Natural killer cell (primary cell): Measurements from ENCODE around the gene FAM131B. TPM values are rescaled to one million over a fixed set of nuclear protein-coding genes. Genes with fewer than 3 reads are reported as not detected.

ENCODE experiments used
- ATAC-seq, 3 donors: fragments of 150-1000 bp in 2 of 3; fragments of 200-7000 bp in 1 of 3; cut with Tn5 transposase; 1 replicate in 1 of 3; 2 replicates in 2 of 3; pipeline ENCODE4 v1.10.0; 2021; ENCODE audit warnings: mild to moderate bottlenecking in 2 of 3, moderate library complexity in 2 of 3
- DNase-seq, 2 donors: peaks; one replicate each; pipeline versions ENCODE4 v3.0.0 to v3.0.0-alpha.2; 2013 to 2021; ENCODE audit warnings: mixed read lengths in 1 of 2
- H3K27ac ChIP-seq: one replicate; pipeline ENCODE4 v1.5.1; 2013; ENCODE audit warnings: mild to moderate bottlenecking, low read length
- H3K27me3 ChIP-seq: one replicate; pipeline ENCODE4 v1.6.1; 2013; ENCODE audit warnings: low read length; ENCODE audit not compliant: control insufficient read depth, insufficient read depth
- H3K36me3 ChIP-seq: one replicate; pipeline ENCODE4 v1.6.1; 2013; ENCODE audit warnings: low read length; ENCODE audit not compliant: control insufficient read depth, insufficient read depth
- H3K4me1 ChIP-seq: one replicate; pipeline ENCODE4 v1.6.1; 2013; ENCODE audit warnings: low read length; ENCODE audit not compliant: control insufficient read depth, insufficient read depth
- H3K4me3 ChIP-seq: one replicate; pipeline ENCODE4 v1.5.1; 2013; ENCODE audit warnings: low read length
- H3K9me3 ChIP-seq: one replicate; pipeline ENCODE4 v1.6.1; 2013; ENCODE audit warnings: low read length; ENCODE audit not compliant: control insufficient read depth, insufficient read depth
- H3K27ac Mint-ChIP-seq, 2 donors: one replicate each; pipeline ENCODE4 v1.8.0; 2022; ENCODE audit warnings: mild to moderate bottlenecking in 2 of 2, mixed read lengths in 2 of 2, moderate library complexity in 1 of 2
- H3K27me3 Mint-ChIP-seq, 2 donors: one replicate each; pipeline ENCODE4 v1.8.0; 2022; ENCODE audit warnings: low read depth in 2 of 2, mixed read lengths in 2 of 2
- H3K36me3 Mint-ChIP-seq: one replicate; pipeline ENCODE4 v1.8.0; 2022; ENCODE audit warnings: mixed read lengths
- H3K4me1 Mint-ChIP-seq, 2 donors: one replicate each; pipeline ENCODE4 v1.8.0; 2022; ENCODE audit warnings: mixed read lengths in 2 of 2
- H3K4me3 Mint-ChIP-seq: one replicate; pipeline ENCODE4 v1.8.0; 2022; ENCODE audit warnings: mild to moderate bottlenecking, moderate library complexity, mixed read lengths
- H3K9me3 Mint-ChIP-seq, 2 donors: one replicate each; pipeline ENCODE4 v1.8.0; 2022; ENCODE audit warnings: mixed read lengths in 2 of 2
- WGBS: methylation state at CpG from one replicate; pipeline ENCODE4 v1.1.7; 2013; ENCODE audit warnings: missing lambda C conversion rate; ENCODE audit not compliant: insufficient coverage; 5-methylcytosine and 5-hydroxymethylcytosine counted together
- intact Hi-C: fragments of 100-400 bp; cut with micrococcal nuclease; formaldehyde crosslinking; loops from one replicate; pipeline ENCODE4 v1.14.2; 2022
- total RNA-seq, 4 donors: library from RNA; stranded (reverse); fragments of 120-200 nt in 1 of 4; gene quantifications; one replicate each; pipeline versions ENCODE4 v1.2.3 to v1.2.4, GENCODE V29; 2013 to 2022
- TF ChIP-seq, protein P1 (sequence below): fragments of 200-600 bp; IDR thresholded peaks from one replicate; pipeline ENCODE4 v1.8.0; 2022; ENCODE audit warnings: antibody characterized with exemption

Gene FAM131B
- total RNA-seq, 3 donors from 2014 or later (not counting 1 experiment from before 2014, with no cell fraction given) = 2.3 to 2.8 (median 2.5) TPM

DNA sequence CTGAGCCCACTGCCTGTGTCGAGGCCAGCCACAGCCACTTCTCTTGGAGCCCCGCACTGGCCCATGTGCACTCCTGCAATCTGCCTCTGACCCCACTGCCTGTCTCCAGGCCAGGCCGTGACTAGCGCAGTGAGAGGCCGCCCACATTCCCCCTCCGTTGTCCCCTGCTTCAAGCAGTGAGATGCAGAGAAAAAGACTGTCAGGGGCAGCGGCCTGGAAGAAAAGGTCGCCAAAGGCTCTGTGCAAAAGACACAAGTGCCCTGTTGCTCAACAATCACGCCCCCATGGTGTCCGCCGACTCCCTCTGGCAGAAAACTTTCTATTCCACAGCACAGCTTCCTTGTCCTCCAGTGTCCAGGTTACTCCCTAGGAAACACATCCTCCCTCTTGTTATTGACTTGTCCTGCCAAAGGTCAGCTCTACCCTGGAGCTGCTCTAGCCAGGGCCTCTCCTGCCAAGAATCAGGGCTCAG, 9.9 kb downstream of the FAM131B start:
- intact Hi-C loops = no loop called here
- H3K27ac Mint-ChIP-seq = no peak overlapping the region
- ATAC-seq = no peak

DNA sequence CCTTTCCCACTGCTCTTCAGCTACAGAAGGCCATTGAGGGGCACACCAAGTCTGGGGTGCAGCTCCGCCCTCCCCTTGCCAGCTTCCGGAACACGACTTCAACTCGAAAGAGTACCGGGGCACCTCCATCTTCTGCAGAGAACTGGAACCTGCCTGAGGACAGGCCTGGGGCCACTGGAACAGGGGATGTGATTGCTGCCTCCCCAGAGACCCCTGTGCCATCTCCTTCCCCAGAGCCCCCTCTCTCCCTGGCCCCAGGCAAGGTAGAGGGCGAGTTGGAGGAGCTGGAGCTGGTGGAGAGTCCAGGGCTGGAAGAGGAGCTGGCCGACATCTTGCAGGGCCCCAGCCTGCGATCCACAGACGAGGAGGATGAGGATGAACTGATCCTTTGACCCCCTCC, 10.9 kb downstream of the FAM131B start:
- intact Hi-C loops = no loop called here
- peaks cover 0 to 5% of the 10 kb centered on the region in 2 donors for H3K4me1 Mint-ChIP-seq
- ATAC-seq (no peak), DNase-seq (no peak)
- no peaks in the 10 kb centered on the region for H3K9me3 ChIP-seq
- no peaks in the 10 kb centered on the region for H3K9me3 Mint-ChIP-seq
- TF ChIP-seq, protein P1, sequence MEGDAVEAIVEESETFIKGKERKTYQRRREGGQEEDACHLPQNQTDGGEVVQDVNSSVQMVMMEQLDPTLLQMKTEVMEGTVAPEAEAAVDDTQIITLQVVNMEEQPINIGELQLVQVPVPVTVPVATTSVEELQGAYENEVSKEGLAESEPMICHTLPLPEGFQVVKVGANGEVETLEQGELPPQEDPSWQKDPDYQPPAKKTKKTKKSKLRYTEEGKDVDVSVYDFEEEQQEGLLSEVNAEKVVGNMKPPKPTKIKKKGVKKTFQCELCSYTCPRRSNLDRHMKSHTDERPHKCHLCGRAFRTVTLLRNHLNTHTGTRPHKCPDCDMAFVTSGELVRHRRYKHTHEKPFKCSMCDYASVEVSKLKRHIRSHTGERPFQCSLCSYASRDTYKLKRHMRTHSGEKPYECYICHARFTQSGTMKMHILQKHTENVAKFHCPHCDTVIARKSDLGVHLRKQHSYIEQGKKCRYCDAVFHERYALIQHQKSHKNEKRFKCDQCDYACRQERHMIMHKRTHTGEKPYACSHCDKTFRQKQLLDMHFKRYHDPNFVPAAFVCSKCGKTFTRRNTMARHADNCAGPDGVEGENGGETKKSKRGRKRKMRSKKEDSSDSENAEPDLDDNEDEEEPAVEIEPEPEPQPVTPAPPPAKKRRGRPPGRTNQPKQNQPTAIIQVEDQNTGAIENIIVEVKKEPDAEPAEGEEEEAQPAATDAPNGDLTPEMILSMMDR = no peak
- H3K27ac Mint-ChIP-seq = peak overlapping the region in 1 of 2 donors; percentile 64
- H3K36me3 ChIP-seq = no peaks in the 10 kb centered on the region
- no peaks in the 10 kb centered on the region for H3K27me3 ChIP-seq
- 92% methylated on average over 8 of the region's 9 CpGs for WGBS
- peaks cover 0 to 13% of the 10 kb centered on the region in 2 donors for H3K27me3 Mint-ChIP-seq
- H3K27ac ChIP-seq = no peak overlapping the region
- H3K36me3 Mint-ChIP-seq = no peaks in the 10 kb centered on the region
- H3K4me3 Mint-ChIP-seq = no peak overlapping the region
- H3K4me1 ChIP-seq = no peaks in the 10 kb centered on the region
- H3K4me3 ChIP-seq = no peak overlapping the region

More for the DNA sequence above, 9.9 kb downstream of the FAM131B start:
- no peaks in the 10 kb centered on the region for H3K36me3 Mint-ChIP-seq
- Histone ChIP-seq H3K4me1 (no peaks in the 10 kb centered on the region), H3K36me3 (no peaks in the 10 kb centered on the region), H3K27ac (no peak overlapping the region), H3K4me3 (no peak overlapping the region), H3K9me3 (no peaks in the 10 kb centered on the region), H3K27me3 (no peaks in the 10 kb centered on the region)
- no peak for DNase-seq
- peaks cover 0 to 9% of the 10 kb centered on the region in 2 donors for H3K27me3 Mint-ChIP-seq
- 91% methylated on average over 11 of the region's 11 CpGs for WGBS
- no peaks in the 10 kb centered on the region for H3K9me3 Mint-ChIP-seq
- no peak overlapping the region for H3K4me3 Mint-ChIP-seq
- peaks cover 0 to 9% of the 10 kb centered on the region in 2 donors for H3K4me1 Mint-ChIP-seq
- TF ChIP-seq, protein P1 = no peak

DNA sequence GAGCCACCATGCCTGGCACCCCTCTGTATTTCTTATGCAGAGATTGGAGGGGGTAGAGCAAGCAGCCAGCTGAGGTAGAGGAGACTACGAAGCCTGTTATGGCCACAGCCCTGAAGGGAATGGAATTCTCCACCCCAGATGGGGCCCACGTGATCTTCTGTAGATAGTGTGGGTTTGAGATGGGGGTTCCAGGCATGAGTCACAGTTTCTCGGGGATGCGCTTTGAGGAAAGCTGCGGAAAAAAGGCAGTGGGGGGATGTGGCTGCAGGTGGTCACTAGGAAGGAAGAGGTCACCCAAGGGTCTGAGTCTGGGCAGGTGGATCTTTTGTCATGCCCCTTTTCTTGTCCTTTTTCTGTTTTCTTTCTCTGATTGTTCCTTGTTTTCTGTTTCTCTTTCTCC, 11.5 kb downstream of the FAM131B start:
- Histone ChIP-seq H3K4me1 (peaks cover under 1% of the 10 kb centered on the region), H3K27me3 (peaks cover under 1% of the 10 kb centered on the region), H3K4me3 (no peak overlapping the region), H3K36me3 (no peaks in the 10 kb centered on the region), H3K27ac (no peak overlapping the region), H3K9me3 (no peaks in the 10 kb centered on the region)
- 85% methylated on average over 5 of the region's 5 CpGs for WGBS
- Mint-ChIP-seq H3K4me3 (no peak overlapping the region), H3K4me1 (peaks cover 0 to 5% of the 10 kb centered on the region in 2 donors), H3K27me3 (peaks cover 0 to 13% of the 10 kb centered on the region in 2 donors), H3K36me3 (no peaks in the 10 kb centered on the region), H3K27ac (peak overlapping the region in 1 of 2 donors; percentile 64), H3K9me3 (no peaks in the 10 kb centered on the region)
- ATAC-seq = no peak
- intact Hi-C loops = no loop called here
- DNase-seq = no peak
- TF ChIP-seq, protein P1 = no peak

DNA sequence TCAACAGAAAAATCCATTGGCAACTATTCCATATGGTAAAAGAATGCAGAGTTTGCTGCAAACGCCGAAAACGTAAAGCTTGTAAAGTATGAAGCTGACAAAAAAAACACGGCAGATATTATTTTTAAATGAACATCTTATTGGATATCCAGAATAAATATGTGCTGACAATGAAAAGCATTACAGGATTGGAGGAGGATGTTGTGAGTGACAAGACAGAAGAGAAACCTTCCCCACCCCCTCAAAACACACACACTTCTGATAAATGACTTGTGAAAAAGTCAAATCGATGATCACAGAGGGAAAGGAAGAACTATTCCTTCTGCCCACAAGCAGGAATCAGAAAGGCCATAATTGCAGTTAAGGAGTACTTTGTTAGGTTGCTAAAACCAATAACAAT, 14.6 kb downstream of the FAM131B start:
- Histone ChIP-seq H3K9me3 (no peaks in the 10 kb centered on the region), H3K27ac (no peak overlapping the region), H3K4me3 (no peak overlapping the region), H3K4me1 (peaks cover 11% of the 10 kb centered on the region), H3K36me3 (no peaks in the 10 kb centered on the region), H3K27me3 (peaks cover 3% of the 10 kb centered on the region)
- Mint-ChIP-seq H3K4me3 (no peak overlapping the region), H3K27ac (no peak overlapping the region), H3K36me3 (no peaks in the 10 kb centered on the region), H3K27me3 (peaks cover 5 to 23% of the 10 kb centered on the region in 2 donors), H3K4me1 (peaks cover 9 to 12% of the 10 kb centered on the region in 2 donors), H3K9me3 (no peaks in the 10 kb centered on the region)
- TF ChIP-seq, protein P1 = no peak
- DNase-seq (no peak), ATAC-seq (no peak)
- WGBS = 76% methylated on average over 5 of the region's 5 CpGs
- intact Hi-C loops = no loop called here
